K562 (cell line): ENCODE results near the gene GUCY2F. TPM values are rescaled to one million over a fixed set of nuclear protein-coding genes. Genes with fewer than 3 reads are reported as not detected.

Experiments used
- HNRNPL ChIP-seq: fragments of 200-400 bp; formaldehyde crosslinking; IDR thresholded peaks from 2 replicates; pipeline ENCODE4 v1.6.1; 2017; ENCODE audit warnings: low read depth, mild to moderate bottlenecking, low read length
- HOXB6 ChIP-seq: fragments of 250-450 bp; sonication (Bioruptor Pico); IDR thresholded peaks from 2 replicates; pipeline ENCODE4 v1.5.1; 2022; ENCODE audit warnings: mild to moderate bottlenecking, borderline replicate concordance
- KAT7 ChIP-seq: sonication (generic); formaldehyde crosslinking; IDR thresholded peaks from 2 replicates; pipeline ENCODE4 v1.8.0; 2022; ENCODE audit warnings: missing genetic modification reagents, mild to moderate bottlenecking, borderline replicate concordance
- MAFK ChIP-seq: IDR thresholded peaks from 2 replicates; pipeline ENCODE4 v1.6.1; 2011; ENCODE audit warnings: low read length, improper control_type of control experiment
- MIER1 ChIP-seq: fragments of 450-650 bp; IDR thresholded peaks from 2 replicates; pipeline ENCODE4 v1.6.1; 2016; ENCODE audit warnings: antibody characterized with exemption, mild to moderate bottlenecking, low read depth
- OTX1 ChIP-seq: fragments of 450-650 bp; formaldehyde crosslinking; IDR thresholded peaks from 2 replicates; pipeline ENCODE4 v1.4.0; 2022; ENCODE audit warnings: mild to moderate bottlenecking
- TARDBP ChIP-seq: fragments of 450-650 bp; IDR thresholded peaks from 2 replicates; pipeline ENCODE4 v1.6.1; 2016
- ZNF584 ChIP-seq: fragments of 200-800 bp; sonication (Bioruptor generic); IDR thresholded peaks from 2 replicates; pipeline ENCODE4 v1.6.1; 2016; ENCODE audit warnings: low read depth, mild to moderate bottlenecking, missing genetic modification characterization, missing compliant biosample characterization
- polyA plus RNA-seq, 8 experiments: library from polyadenylated mRNA; depleted of rRNA in 4 of 8; stranded (reverse) in 5 of 8; unstranded in 3 of 8; fragments of >200 nt; fragmentation: Nextera tagmentation in 2 of 8; fragmentation: Illumina TruSeq in 1 of 8; extraction: Ambion mirVana in 2 of 8; extraction: Trizol in 1 of 8; gene quantifications; 2 replicates each; pipeline versions ENCODE4 v1.2.1 to v1.2.3, GENCODE V29; 2011 to 2014; ENCODE audit warnings: inconsistent platforms in 1 of 8, missing spikeins in 1 of 8
- total RNA-seq, 7 experiments: library from RNA; depleted of rRNA in 6 of 7; stranded (reverse); fragments of >200 nt in 6 of 7; fragmentation: Illumina TruSeq in 2 of 7; extraction: Trizol in 2 of 7; gene quantifications; 2 replicates each; pipeline versions ENCODE4 v1.2.1 to v1.2.3, GENCODE V29; 2011 to 2021; ENCODE audit warnings: low replicate concordance in 1 of 7
- TF ChIP-seq, protein P1 (sequence below), 2 experiments: fragments of 450-650 bp; formaldehyde crosslinking in 1 of 2; IDR thresholded peaks; 2 replicates each; pipeline versions ENCODE4 v1.4.0 to v1.6.1; 2014 to 2020; ENCODE audit warnings: mild to moderate bottlenecking in 2 of 2, borderline replicate concordance in 1 of 2, low read depth in 1 of 2
- TF ChIP-seq, protein P2 (sequence below): IDR thresholded peaks from 2 replicates; pipeline ENCODE4 v1.6.1; 2011; ENCODE audit warnings: borderline replicate concordance, low read depth, mild to moderate bottlenecking, moderate library complexity, low read length; ENCODE audit not compliant: insufficient read depth, poor library complexity, severe bottlenecking

Gene GUCY2F
- total and polyA plus RNA-seq, 9 of the 15 experiments (the other 6 are each of a cell fraction or from before 2014, with no cell fraction given): 0.01 to 0.06 (median 0.05) TPM; not detected in 6

DNA sequence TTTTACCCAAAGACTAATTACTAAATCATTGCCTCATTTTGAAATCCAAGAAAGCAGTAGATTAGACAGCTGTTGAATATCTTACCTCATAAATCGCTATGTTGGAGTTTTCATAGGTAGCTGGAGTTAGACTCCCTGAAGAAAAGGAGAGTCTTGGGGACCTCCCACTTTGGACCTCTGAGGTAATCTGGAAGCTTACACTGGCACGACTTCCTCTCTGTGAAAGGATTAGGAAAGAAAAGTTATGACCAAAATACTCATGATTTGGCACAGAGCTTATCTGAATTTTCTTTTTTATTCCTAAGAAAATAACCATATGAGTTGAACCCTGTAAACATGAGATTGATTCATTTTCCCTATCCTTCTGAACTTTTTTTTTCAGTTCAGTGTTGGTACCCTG is 40.6 kb downstream of the GUCY2F start (continued):
- TF ChIP-seq, protein P1, sequence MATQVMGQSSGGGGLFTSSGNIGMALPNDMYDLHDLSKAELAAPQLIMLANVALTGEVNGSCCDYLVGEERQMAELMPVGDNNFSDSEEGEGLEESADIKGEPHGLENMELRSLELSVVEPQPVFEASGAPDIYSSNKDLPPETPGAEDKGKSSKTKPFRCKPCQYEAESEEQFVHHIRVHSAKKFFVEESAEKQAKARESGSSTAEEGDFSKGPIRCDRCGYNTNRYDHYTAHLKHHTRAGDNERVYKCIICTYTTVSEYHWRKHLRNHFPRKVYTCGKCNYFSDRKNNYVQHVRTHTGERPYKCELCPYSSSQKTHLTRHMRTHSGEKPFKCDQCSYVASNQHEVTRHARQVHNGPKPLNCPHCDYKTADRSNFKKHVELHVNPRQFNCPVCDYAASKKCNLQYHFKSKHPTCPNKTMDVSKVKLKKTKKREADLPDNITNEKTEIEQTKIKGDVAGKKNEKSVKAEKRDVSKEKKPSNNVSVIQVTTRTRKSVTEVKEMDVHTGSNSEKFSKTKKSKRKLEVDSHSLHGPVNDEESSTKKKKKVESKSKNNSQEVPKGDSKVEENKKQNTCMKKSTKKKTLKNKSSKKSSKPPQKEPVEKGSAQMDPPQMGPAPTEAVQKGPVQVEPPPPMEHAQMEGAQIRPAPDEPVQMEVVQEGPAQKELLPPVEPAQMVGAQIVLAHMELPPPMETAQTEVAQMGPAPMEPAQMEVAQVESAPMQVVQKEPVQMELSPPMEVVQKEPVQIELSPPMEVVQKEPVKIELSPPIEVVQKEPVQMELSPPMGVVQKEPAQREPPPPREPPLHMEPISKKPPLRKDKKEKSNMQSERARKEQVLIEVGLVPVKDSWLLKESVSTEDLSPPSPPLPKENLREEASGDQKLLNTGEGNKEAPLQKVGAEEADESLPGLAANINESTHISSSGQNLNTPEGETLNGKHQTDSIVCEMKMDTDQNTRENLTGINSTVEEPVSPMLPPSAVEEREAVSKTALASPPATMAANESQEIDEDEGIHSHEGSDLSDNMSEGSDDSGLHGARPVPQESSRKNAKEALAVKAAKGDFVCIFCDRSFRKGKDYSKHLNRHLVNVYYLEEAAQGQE (IDR thresholded peaks at IDR 0.05; ENCODE audit: borderline replicate concordance): no peak
- TF ChIP-seq, protein P1 (CRISPR knock-in tag; IDR thresholded peaks at IDR 0.05; ENCODE audit: low read depth): no peak
- TF ChIP-seq ZNF584 (CRISPR knock-in tag) (no peak), HNRNPL (no peak), HOXB6 (CRISPR knock-in tag) (no peak), TARDBP (no peak), MIER1 (no peak), MAFK (no peak), KAT7 (CRISPR knock-in tag) (no peak), OTX1 (no peak)
- TF ChIP-seq, protein P2, sequence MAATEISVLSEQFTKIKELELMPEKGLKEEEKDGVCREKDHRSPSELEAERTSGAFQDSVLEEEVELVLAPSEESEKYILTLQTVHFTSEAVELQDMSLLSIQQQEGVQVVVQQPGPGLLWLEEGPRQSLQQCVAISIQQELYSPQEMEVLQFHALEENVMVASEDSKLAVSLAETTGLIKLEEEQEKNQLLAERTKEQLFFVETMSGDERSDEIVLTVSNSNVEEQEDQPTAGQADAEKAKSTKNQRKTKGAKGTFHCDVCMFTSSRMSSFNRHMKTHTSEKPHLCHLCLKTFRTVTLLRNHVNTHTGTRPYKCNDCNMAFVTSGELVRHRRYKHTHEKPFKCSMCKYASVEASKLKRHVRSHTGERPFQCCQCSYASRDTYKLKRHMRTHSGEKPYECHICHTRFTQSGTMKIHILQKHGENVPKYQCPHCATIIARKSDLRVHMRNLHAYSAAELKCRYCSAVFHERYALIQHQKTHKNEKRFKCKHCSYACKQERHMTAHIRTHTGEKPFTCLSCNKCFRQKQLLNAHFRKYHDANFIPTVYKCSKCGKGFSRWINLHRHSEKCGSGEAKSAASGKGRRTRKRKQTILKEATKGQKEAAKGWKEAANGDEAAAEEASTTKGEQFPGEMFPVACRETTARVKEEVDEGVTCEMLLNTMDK: no peak
